Islet of Langerhans (tissue), 1 donor: Measurements from ENCODE around the gene MAB21L2.
A peak's percentile ranks its signal among the peaks of the same experiment; 100 is the strongest.

Source experiments
- FAIRE-seq: peaks from one replicate; lab custom pipeline; 2011; peaks lifted over from hg19 to GRCh38; lab: Jason Lieb, UNC

Gene MAB21L2

GRCh38 chr4:150577796-150578195 lies 4.2 kb upstream of the MAB21L2 start:
- FAIRE-seq = no peak

GRCh38 chr4:150578745-150579501 lies 3.0 kb upstream of the MAB21L2 start:
- no peak for FAIRE-seq

- no peak for FAIRE-seq
These were observed 2.3 kb upstream of the MAB21L2 start for GRCh38 chr4:150579551-150580234.

- FAIRE-seq = no peak
These were observed 1.6 kb upstream of the MAB21L2 start for GRCh38 chr4:150580306-150580705.

GRCh38 chr4:150581056-150581605 lies 820 bp upstream of the MAB21L2 start:
- no peak for FAIRE-seq

- no peak for FAIRE-seq
These were observed 305 bp upstream of the MAB21L2 start for GRCh38 chr4:150581641-150582051.

GRCh38 chr4:150582873-150583286 lies 929 bp downstream of the MAB21L2 start:
- no peak for FAIRE-seq

GRCh38 chr4:150583287-150584110 lies 1.5 kb downstream of the MAB21L2 start:
- no peak for FAIRE-seq

GRCh38 chr4:150584111-150584915 lies 2.4 kb downstream of the MAB21L2 start:
- peak; percentile 61 for FAIRE-seq

- FAIRE-seq = no peak
These were observed 3.7 kb downstream of the MAB21L2 start for GRCh38 chr4:150585611-150586010.

GRCh38 chr4:150586162-150586810 lies 4.3 kb downstream of the MAB21L2 start:
- peak; percentile 56 for FAIRE-seq

GRCh38 chr4:150588316-150588715 lies 6.4 kb downstream of the MAB21L2 start:
- no peak for FAIRE-seq

GRCh38 chr4:150589157-150589556 lies 7.2 kb downstream of the MAB21L2 start:
- FAIRE-seq = no peak

GRCh38 chr4:150590631-150591030 lies 8.7 kb downstream of the MAB21L2 start:
- no peak for FAIRE-seq

GRCh38 chr4:150591406-150591805 lies 9.5 kb downstream of the MAB21L2 start:
- no peak for FAIRE-seq

GRCh38 chr4:150591904-150592303 lies 10.0 kb downstream of the MAB21L2 start:
- peak; percentile 24 for FAIRE-seq

GRCh38 chr4:150593996-150594395 lies 12.0 kb downstream of the MAB21L2 start:
- no peak for FAIRE-seq

GRCh38 chr4:150598909-150599308 lies 17.0 kb downstream of the MAB21L2 start:
- FAIRE-seq = no peak

- no peak for FAIRE-seq
These were observed 17.6 kb downstream of the MAB21L2 start for GRCh38 chr4:150599547-150599946.

- FAIRE-seq = no peak
These were observed 19.0 kb downstream of the MAB21L2 start for GRCh38 chr4:150600812-150601445.

- FAIRE-seq = no peak
These were observed 27.2 kb downstream of the MAB21L2 start for GRCh38 chr4:150609131-150609530.
